CD14-positive monocyte (primary cell): ENCODE results near the gene PITPNC1. TPM values are rescaled to one million over a fixed set of nuclear protein-coding genes. Genes with fewer than 3 reads are reported as not detected.
A peak's percentile ranks its signal among the peaks of the same experiment; 100 is the strongest.

Source experiments
- DNase-seq, 3 donors: peaks; one replicate each; pipeline ENCODE4 v3.0.0-alpha.2; 2011 to 2022
- H2AFZ ChIP-seq: 2 replicates; pipeline ENCODE4 v1.6.0; 2012; ENCODE audit warnings: mild to moderate bottlenecking, low read depth, low read length, inconsistent platforms; ENCODE audit not compliant: insufficient read depth, poor library complexity, severe bottlenecking
- H3K27ac ChIP-seq, 2 donors: 1 replicate in 1 of 2; 2 replicates in 1 of 2; pipeline ENCODE4 v1.5.1; 2012 to 2013; ENCODE audit warnings: low read length in 2 of 2, control low read depth in 1 of 2, inconsistent platforms in 1 of 2, low read depth in 1 of 2, mild to moderate bottlenecking in 1 of 2
- H3K27me3 ChIP-seq, 2 donors: one replicate each; pipeline versions ENCODE4 v1.6.0 to v1.6.1; 2011 to 2013; ENCODE audit warnings: low read length in 2 of 2; ENCODE audit not compliant: control insufficient read depth in 2 of 2, insufficient read depth in 2 of 2
- H3K36me3 ChIP-seq, 2 donors: replicated peaks in 1 of 2; 1 replicate in 1 of 2; 2 replicates in 1 of 2; pipeline versions ENCODE4 v1.5.1 to v1.6.1; 2012 to 2013; ENCODE audit warnings: low read length in 2 of 2, control low read depth in 1 of 2, inconsistent platforms in 1 of 2, mild to moderate bottlenecking in 1 of 2; ENCODE audit not compliant: insufficient read depth in 2 of 2, control insufficient read depth in 1 of 2
- H3K4me1 ChIP-seq, 2 donors: 1 replicate in 1 of 2; 2 replicates in 1 of 2; pipeline versions ENCODE4 v1.5.1 to v1.6.1; 2012 to 2013; ENCODE audit warnings: low read length in 2 of 2, control low read depth in 1 of 2, inconsistent platforms in 1 of 2, mild to moderate bottlenecking in 1 of 2, moderate library complexity in 1 of 2; ENCODE audit not compliant: insufficient read depth in 2 of 2, control insufficient read depth in 1 of 2
- H3K4me2 ChIP-seq: replicated peaks from 2 replicates; pipeline ENCODE3; 2012; ENCODE audit warnings: low read length, moderate library complexity, mild to moderate bottlenecking; ENCODE audit not compliant: poor library complexity, severe bottlenecking; ENCODE audit errors: extremely low read depth
- H3K4me3 ChIP-seq, 3 experiments: fragments of 200-600 bp in 1 of 3; sonication (generic) in 1 of 3; replicated peaks in 1 of 3; 1 replicate in 2 of 3; 2 replicates in 1 of 3; pipeline ENCODE4 v1.5.1; 2011 to 2013; ENCODE audit warnings: low read length in 3 of 3, mild to moderate bottlenecking in 3 of 3, control low read depth in 2 of 3, low read depth in 2 of 3, inconsistent platforms in 1 of 3, moderate library complexity in 1 of 3
- H3K79me2 ChIP-seq: 2 replicates; pipeline ENCODE4 v1.6.0; 2012; ENCODE audit warnings: mild to moderate bottlenecking, control low read depth, inconsistent platforms, low read length, moderate library complexity; ENCODE audit not compliant: insufficient read depth
- H3K9ac ChIP-seq: 2 replicates; pipeline ENCODE4 v1.6.0; 2017; ENCODE audit warnings: low read length, mild to moderate bottlenecking; ENCODE audit not compliant: insufficient read depth, poor library complexity, severe bottlenecking
- H3K9me3 ChIP-seq, 2 donors: replicated peaks in 1 of 2; 1 replicate in 1 of 2; 2 replicates in 1 of 2; pipeline versions ENCODE4 v1.5.1 to v1.6.1; 2012 to 2013; ENCODE audit warnings: low read length in 2 of 2, control low read depth in 1 of 2; ENCODE audit not compliant: control insufficient read depth in 1 of 2, insufficient read depth in 1 of 2
- H4K20me1 ChIP-seq: 2 replicates; pipeline ENCODE4 v1.6.0; 2012; ENCODE audit warnings: mild to moderate bottlenecking, low read length, control low read depth, moderate library complexity; ENCODE audit not compliant: insufficient read depth
- H3K27ac Mint-ChIP-seq, 7 donors: one replicate each; pipeline ENCODE4 v1.8.0; 2020; ENCODE audit warnings: mild to moderate bottlenecking in 7 of 7, mixed read lengths in 7 of 7, moderate library complexity in 6 of 7, inconsistent platforms in 2 of 7
- H3K27me3 Mint-ChIP-seq, 3 donors: one replicate each; pipeline ENCODE4 v1.8.0; 2021 to 2022; ENCODE audit warnings: low read depth in 3 of 3, mild to moderate bottlenecking in 3 of 3, mixed read lengths in 3 of 3, moderate library complexity in 3 of 3, inconsistent platforms in 1 of 3
- H3K36me3 Mint-ChIP-seq, 2 donors: one replicate each; pipeline ENCODE4 v1.8.0; 2020; ENCODE audit warnings: mixed read lengths in 2 of 2, inconsistent platforms in 1 of 2, mild to moderate bottlenecking in 1 of 2
- H3K4me1 Mint-ChIP-seq: one replicate; pipeline ENCODE4 v1.8.0; 2020; ENCODE audit warnings: mild to moderate bottlenecking, mixed read lengths
- H3K4me3 Mint-ChIP-seq, 2 donors: one replicate each; pipeline ENCODE4 v1.8.0; 2020; ENCODE audit warnings: mild to moderate bottlenecking in 2 of 2, mixed read lengths in 2 of 2, moderate library complexity in 1 of 2
- H3K9me3 Mint-ChIP-seq, 7 donors: one replicate each; pipeline ENCODE4 v1.8.0; 2020 to 2022; ENCODE audit warnings: mixed read lengths in 7 of 7, mild to moderate bottlenecking in 6 of 7, moderate library complexity in 6 of 7, inconsistent platforms in 2 of 7
- WGBS: methylation state at CpG from one replicate; pipeline ENCODE4 v1.1.5; 2013; ENCODE audit warnings: missing lambda C conversion rate; ENCODE audit not compliant: insufficient coverage; 5-methylcytosine and 5-hydroxymethylcytosine counted together
- intact Hi-C, 2 donors: fragments of 100-400 bp; cut with micrococcal nuclease; formaldehyde crosslinking; loops; one replicate each; pipeline versions ENCODE4 v1.15.0 to v1.15.1; 2023
- polyA plus RNA-seq, 3 donors: library from polyadenylated mRNA; depleted of rRNA in 1 of 3; unstranded in 2 of 3; stranded (reverse) in 1 of 3; fragments of 300-500 nt in 2 of 3; fragments of >200 nt in 1 of 3; fragmentation: Illumina TruSeq in 2 of 3; gene quantifications; 1 replicate in 2 of 3; 2 replicates in 1 of 3; pipeline ENCODE4 v1.2.3, GENCODE V29; 2012 to 2021
- TF ChIP-seq, protein P1 (sequence below): fragments of 200-600 bp; IDR thresholded peaks from one replicate; pipeline ENCODE4 v1.8.0; 2022; ENCODE audit warnings: antibody characterized with exemption, mild to moderate bottlenecking

Gene PITPNC1
- polyA plus RNA-seq, 3 donors: 18.5 to 31.0 (median 21.7) TPM

DNA sequence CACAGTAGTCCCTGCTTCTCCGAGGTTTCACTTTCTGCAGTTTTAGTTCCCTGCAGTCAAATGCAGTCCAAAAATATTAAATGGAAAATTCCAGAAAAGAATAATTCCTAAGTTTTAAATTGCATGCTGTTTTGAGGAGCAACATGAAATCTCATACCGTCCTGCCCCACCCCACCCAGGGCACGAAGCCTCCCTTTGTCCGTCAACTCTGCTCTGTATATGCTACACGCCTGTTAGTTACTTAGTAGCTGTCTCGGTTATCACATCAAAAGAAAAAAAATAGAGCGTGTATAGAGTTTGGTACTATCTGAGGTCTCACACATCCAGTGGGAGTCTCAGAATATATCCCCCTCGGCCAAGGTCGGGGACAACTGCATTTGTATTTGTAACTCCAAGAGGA, 211.2 kb downstream of the PITPNC1 start:
- H3K4me3 ChIP-seq: no peak overlapping the region
- no CpG with 5 or more reads among the region's 9 CpGs for WGBS
- no peak overlapping the region for H3K4me2 ChIP-seq
- no peak overlapping the region for H3K4me3 Mint-ChIP-seq
- no peak overlapping the region for H3K9ac ChIP-seq
- H3K36me3 ChIP-seq: no peaks in the 10 kb centered on the region
- TF ChIP-seq, protein P1, sequence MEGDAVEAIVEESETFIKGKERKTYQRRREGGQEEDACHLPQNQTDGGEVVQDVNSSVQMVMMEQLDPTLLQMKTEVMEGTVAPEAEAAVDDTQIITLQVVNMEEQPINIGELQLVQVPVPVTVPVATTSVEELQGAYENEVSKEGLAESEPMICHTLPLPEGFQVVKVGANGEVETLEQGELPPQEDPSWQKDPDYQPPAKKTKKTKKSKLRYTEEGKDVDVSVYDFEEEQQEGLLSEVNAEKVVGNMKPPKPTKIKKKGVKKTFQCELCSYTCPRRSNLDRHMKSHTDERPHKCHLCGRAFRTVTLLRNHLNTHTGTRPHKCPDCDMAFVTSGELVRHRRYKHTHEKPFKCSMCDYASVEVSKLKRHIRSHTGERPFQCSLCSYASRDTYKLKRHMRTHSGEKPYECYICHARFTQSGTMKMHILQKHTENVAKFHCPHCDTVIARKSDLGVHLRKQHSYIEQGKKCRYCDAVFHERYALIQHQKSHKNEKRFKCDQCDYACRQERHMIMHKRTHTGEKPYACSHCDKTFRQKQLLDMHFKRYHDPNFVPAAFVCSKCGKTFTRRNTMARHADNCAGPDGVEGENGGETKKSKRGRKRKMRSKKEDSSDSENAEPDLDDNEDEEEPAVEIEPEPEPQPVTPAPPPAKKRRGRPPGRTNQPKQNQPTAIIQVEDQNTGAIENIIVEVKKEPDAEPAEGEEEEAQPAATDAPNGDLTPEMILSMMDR: no peak
- no peaks in the 10 kb centered on the region for H4K20me1 ChIP-seq
- no peaks in the 10 kb centered on the region for H3K4me1 Mint-ChIP-seq
- intact Hi-C loops: no loop called here
- H2AFZ ChIP-seq: no peak overlapping the region
- H3K27me3 ChIP-seq: no peaks in the 10 kb centered on the region
- no peaks in the 10 kb centered on the region for H3K9me3 ChIP-seq
- no peaks in the 10 kb centered on the region for H3K79me2 ChIP-seq
- no peaks in the 10 kb centered on the region for H3K4me1 ChIP-seq
- H3K27ac ChIP-seq: no peak overlapping the region
- DNase-seq: no peak
- H3K27ac Mint-ChIP-seq: peak overlapping the region in 2 of 7 donors; percentile 66 to 72
- peaks cover 0 to 5% (median 0%) of the 10 kb centered on the region in 7 donors for H3K9me3 Mint-ChIP-seq
- H3K36me3 Mint-ChIP-seq: peaks cover 16 to 18% of the 10 kb centered on the region in 2 donors
- H3K27me3 Mint-ChIP-seq: peaks cover 0 to 2% (median 0%) of the 10 kb centered on the region in 3 donors

DNA sequence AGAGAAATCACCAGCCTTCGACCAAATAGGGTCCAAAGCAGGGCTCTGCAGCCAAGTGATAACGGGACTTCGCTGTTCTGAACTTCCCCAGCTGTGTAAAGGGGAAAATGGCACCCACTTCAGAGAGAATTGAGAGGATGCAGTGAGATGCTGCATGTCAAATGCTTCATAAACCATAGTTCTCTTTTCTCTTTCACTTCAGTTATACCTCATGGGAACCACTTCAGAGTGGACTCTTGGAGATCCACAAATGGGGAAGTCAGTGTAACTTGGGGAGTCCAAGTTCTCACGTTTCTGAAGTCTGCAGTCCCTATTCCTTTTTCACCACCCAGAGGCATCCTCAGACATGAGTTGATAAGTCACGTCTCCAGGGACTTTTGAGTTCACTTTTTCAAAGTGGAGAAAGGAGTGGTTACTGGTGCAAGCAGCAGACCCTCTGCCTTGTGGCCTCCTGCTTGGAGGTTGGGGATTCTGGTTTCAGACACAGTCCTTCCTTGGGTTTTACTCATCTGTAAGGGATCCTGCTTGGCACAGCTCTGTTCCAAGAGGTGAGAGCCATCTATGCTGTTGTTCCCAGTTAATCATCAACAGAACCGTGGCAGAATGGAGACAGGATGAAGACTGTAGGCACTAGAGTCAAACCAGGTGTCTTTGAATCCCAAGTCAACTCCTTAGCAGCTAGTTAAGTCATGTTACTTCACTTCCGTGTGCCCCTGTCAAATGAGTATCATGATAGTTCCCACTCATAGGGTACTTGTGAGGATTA, 217.2 kb downstream of the PITPNC1 start:
- H3K36me3 Mint-ChIP-seq: peaks cover 2 to 11% of the 10 kb centered on the region in 2 donors
- no peaks in the 10 kb centered on the region for H4K20me1 ChIP-seq
- peaks cover 12% of the 10 kb centered on the region for H3K4me1 Mint-ChIP-seq
- intact Hi-C loops: no loop called here
- no peaks in the 10 kb centered on the region for H3K36me3 ChIP-seq
- no peak overlapping the region for H3K4me2 ChIP-seq
- H3K79me2 ChIP-seq: no peaks in the 10 kb centered on the region
- H3K9me3 ChIP-seq: no peaks in the 10 kb centered on the region
- H3K4me3 Mint-ChIP-seq: no peak overlapping the region
- H3K4me3 ChIP-seq: no peak overlapping the region
- H3K27ac Mint-ChIP-seq: peak overlapping the region in 2 of 7 donors; percentile 15 to 28
- H3K4me1 ChIP-seq: no peaks in the 10 kb centered on the region
- H3K27me3 Mint-ChIP-seq: no peaks in the 10 kb centered on the region
- DNase-seq: peak; percentile 31 to 77 (median 41)
- H2AFZ ChIP-seq: no peak overlapping the region
- TF ChIP-seq, protein P1: no peak
- no peak overlapping the region for H3K9ac ChIP-seq
- no peaks in the 10 kb centered on the region for H3K27me3 ChIP-seq
- peaks cover 0 to 2% (median 0%) of the 10 kb centered on the region in 7 donors for H3K9me3 Mint-ChIP-seq
- 86% methylated on average over 1 of the region's 7 CpGs for WGBS
- H3K27ac ChIP-seq: peak overlapping the region in 1 of 2 donors; percentile 7
